NCI-H2107 (cell line): Measurements from ENCODE around the gene CHN2.

ENCODE experiments used
- DNase-seq: peaks from one replicate; lab custom pipeline; 2025; lab: John Stamatoyannopoulos, UW

Gene CHN2

GRCh38 chr7:29285444-29285793 is 90.8 kb downstream of the CHN2 start:
- peak; percentile 84 for DNase-seq

- DNase-seq: no peak
Measured at GRCh38 chr7:29285861-29286260, 91.3 kb downstream of the CHN2 start.

GRCh38 chr7:29287366-29287765 is 92.8 kb downstream of the CHN2 start:
- DNase-seq: no peak

GRCh38 chr7:29288181-29289091 is 93.9 kb downstream of the CHN2 start:
- no peak for DNase-seq

GRCh38 chr7:29289156-29290021 is 94.8 kb downstream of the CHN2 start:
- no peak for DNase-seq

- DNase-seq: no peak
Measured at GRCh38 chr7:29290829-29291228, 96.3 kb downstream of the CHN2 start.

GRCh38 chr7:29291723-29292618 is 97.4 kb downstream of the CHN2 start:
- no peak for DNase-seq

GRCh38 chr7:29292886-29293658 is 98.5 kb downstream of the CHN2 start:
- DNase-seq: no peak

GRCh38 chr7:29296421-29296820 is 101.8 kb downstream of the CHN2 start:
- DNase-seq: no peak

- no peak for DNase-seq
Measured at GRCh38 chr7:29297194-29297890, 102.8 kb downstream of the CHN2 start.

GRCh38 chr7:29299086-29299485 is 104.5 kb downstream of the CHN2 start:
- no peak for DNase-seq

- DNase-seq: no peak
Measured at GRCh38 chr7:29300026-29300480, 105.5 kb downstream of the CHN2 start.

GRCh38 chr7:29300649-29301048 is 106.1 kb downstream of the CHN2 start:
- DNase-seq: no peak

GRCh38 chr7:29302666-29303395 is 108.3 kb downstream of the CHN2 start:
- no peak for DNase-seq

GRCh38 chr7:29304756-29305155 is 110.2 kb downstream of the CHN2 start:
- no peak for DNase-seq

GRCh38 chr7:29306319-29306991 is 111.9 kb downstream of the CHN2 start:
- no peak for DNase-seq

- no peak for DNase-seq
Measured at GRCh38 chr7:29308424-29308823, 113.8 kb downstream of the CHN2 start.

GRCh38 chr7:29309041-29309854 is 114.7 kb downstream of the CHN2 start:
- no peak for DNase-seq
